Heart left ventricle (tissue), 16 donors: ENCODE results near the gene FAM117B. TPM values are rescaled to one million over a fixed set of nuclear protein-coding genes. Genes with fewer than 3 reads are reported as not detected.
A peak's percentile ranks its signal among the peaks of the same experiment; 100 is the strongest.

Source experiments
- ATAC-seq, 4 donors: fragments of 200-7000 bp; cut with Tn5 transposase; one replicate each; pipeline ENCODE4 v1.9.1; 2020 to 2022; ENCODE audit warnings: moderate library complexity in 4 of 4, mild to moderate bottlenecking in 3 of 4, moderate number of reproducible peaks in 1 of 4
- DNase-seq, 5 donors: peaks; one replicate each; pipeline ENCODE4 v3.0.0-alpha.2; 2020
- H3K27ac ChIP-seq, 12 donors: fragments of 200-600 bp; sonication (generic) in 4 of 12; one replicate each; pipeline versions ENCODE4 v1.5.0 to v1.8.0; 2016 to 2022; ENCODE audit warnings: mild to moderate bottlenecking in 2 of 12
- H3K27me3 ChIP-seq, 9 donors: fragments of 200-600 bp; sonication (generic) in 2 of 9; one replicate each; pipeline versions ENCODE4 v1.5.1 to v1.8.0; 2016 to 2022; ENCODE audit warnings: mild to moderate bottlenecking in 3 of 9
- H3K36me3 ChIP-seq, 9 donors: fragments of 200-600 bp; sonication (generic) in 2 of 9; one replicate each; pipeline versions ENCODE4 v1.5.0 to v1.8.0; 2018 to 2022; ENCODE audit warnings: mild to moderate bottlenecking in 2 of 9
- H3K4me1 ChIP-seq, 12 donors: fragments of 200-600 bp; sonication (generic) in 4 of 12; one replicate each; pipeline versions ENCODE4 v1.5.0 to v1.8.0; 2016 to 2022; ENCODE audit warnings: mild to moderate bottlenecking in 3 of 12
- H3K4me3 ChIP-seq, 12 donors: fragments of 200-600 bp; sonication (generic) in 4 of 12; one replicate each; pipeline versions ENCODE4 v1.5.0 to v1.8.0; 2017 to 2022; ENCODE audit warnings: mild to moderate bottlenecking in 9 of 12, moderate library complexity in 4 of 12
- H3K9me3 ChIP-seq, 12 donors: fragments of 200-600 bp; sonication (generic) in 4 of 12; one replicate each; pipeline versions ENCODE4 v1.5.0 to v1.8.0; 2016 to 2022; ENCODE audit warnings: mild to moderate bottlenecking in 1 of 12
- POLR2A ChIP-seq, 2 donors: fragments of 450-650 bp; IDR thresholded peaks; one replicate each; pipeline ENCODE4 v1.6.1; 2017; ENCODE audit warnings: antibody characterized with exemption in 2 of 2, mild to moderate bottlenecking in 2 of 2, moderate library complexity in 2 of 2
- whole genome bisulfite sequencing, 4 donors: extraction: QIAGEN DNeasy Blood & Tissue Kit in 2 of 4; methylation state at CpG; one replicate each; pipeline versions ENCODE4 v1.1.5 to v1.1.7; 2013 to 2018; 5-methylcytosine and 5-hydroxymethylcytosine counted together
- intact Hi-C, 10 donors: fragments of 100-400 bp; cut with DNase I; formaldehyde crosslinking; loops; one replicate each; pipeline versions ENCODE4 v1.11.1 to v1.14.2; 2022
- polyA plus RNA-seq, 2 donors: library from polyadenylated mRNA; stranded (reverse); fragments of 200-250 nt; gene quantifications; one replicate each; pipeline ENCODE4 v1.2.3, GENCODE V29; 2013
- total RNA-seq, 9 donors: library from RNA; depleted of rRNA in 2 of 9; stranded (reverse); fragments of >200 nt in 2 of 9; fragmentation: NEBNext Ultra II Directional in 3 of 9; extraction: Animal tissue kit (Norgen Biotek cat#: 25700) in 3 of 9; gene quantifications; one replicate each; pipeline versions ENCODE4 v1.1.0 to v1.2.4, GENCODE V29; 2016 to 2023
- TF ChIP-seq, protein P1 (sequence below), 12 donors: fragments of 200-600 bp; sonication (generic) in 4 of 12; IDR thresholded peaks; one replicate each; pipeline versions ENCODE4 v1.5.0 to v1.8.0; 2018 to 2022; ENCODE audit warnings: antibody characterized with exemption in 12 of 12, mild to moderate bottlenecking in 5 of 12
- donor health status: ischemic (EF 13 %, LVEDD 7.1; RV severe dilation, severe dysfunction).
- donor health status: healthy with polysubstance abuse.
- donor health status: DM: no; HTN: yes; CAD: no.
- donor health status: DM: no; HTN: no; CAD: no.
- donor health status: ischemic (EF 25% LVEDD 6.9; RV normal size, moderate dysfunction).
- donor health status: ischemic (EF 25% LVEDD 5.7; RV mildly dilated, moderate dysfunction).
- donor health status: healthy.
- donor health status: DM: yes; HTN: yes; CAD: no.
- donor health status: ischemic (EF 35%, LVEDD 5.7; RV mildly dilated, moderate dysfunction).
- donor health status: nonischemic (EF 11% LVEDD 7.7; RV severe dilation, severe dysfunction).
- donor health status: DM: yes; HTN: yes; CAD: no.
- donor health status: PGD.
- donor health status: ischemic (EF 29% LVEDD 5.4; RV normal size, mild dysfunction).
- donor health status: nonischemic (EF 23%, LVEDD 6.1; RV moderate dilation, normal function).

FAM117B gene
- total and polyA plus RNA-seq, 11 donors: 0.68 to 6.1 (median 2.1) TPM

DNA sequence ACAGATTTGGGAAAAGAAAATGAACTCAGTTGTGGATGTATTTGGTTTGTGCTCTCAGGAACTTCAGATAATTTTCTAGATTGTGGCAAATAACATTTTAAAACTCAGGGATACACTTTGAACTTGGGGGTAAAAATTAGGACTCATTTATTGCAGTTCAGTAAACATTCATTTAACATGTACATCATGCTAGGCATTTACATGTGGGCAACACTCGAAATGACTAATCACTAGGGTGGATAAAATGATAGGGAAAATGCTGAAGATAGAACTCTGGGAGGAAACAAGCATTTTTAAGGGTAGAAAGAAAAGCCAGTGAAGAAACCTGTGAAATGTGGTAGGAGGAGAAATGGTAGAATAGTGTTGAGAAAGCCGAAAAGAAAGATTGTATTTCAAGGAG lies 7.8 kb downstream of the FAM117B start:
- intact Hi-C loops: no loop called here
- Histone ChIP-seq H3K36me3 (no peaks in the 10 kb centered on the region), H3K27me3 (no peaks in the 10 kb centered on the region), H3K27ac (peak overlapping the region in 3 of 12 donors; percentile 13 to 73 (median 31)), H3K4me3 (no peak overlapping the region), H3K9me3 (no peaks in the 10 kb centered on the region), H3K4me1 (peaks cover 0 to 36% (median 7%) of the 10 kb centered on the region in 12 donors)
- DNase-seq: no peak
- WGBS, 4 donors: 59 to 75% (median 71%) methylated on average over 2 of the region's 2 CpGs
- ATAC-seq: no peak
- TF ChIP-seq, protein P1, sequence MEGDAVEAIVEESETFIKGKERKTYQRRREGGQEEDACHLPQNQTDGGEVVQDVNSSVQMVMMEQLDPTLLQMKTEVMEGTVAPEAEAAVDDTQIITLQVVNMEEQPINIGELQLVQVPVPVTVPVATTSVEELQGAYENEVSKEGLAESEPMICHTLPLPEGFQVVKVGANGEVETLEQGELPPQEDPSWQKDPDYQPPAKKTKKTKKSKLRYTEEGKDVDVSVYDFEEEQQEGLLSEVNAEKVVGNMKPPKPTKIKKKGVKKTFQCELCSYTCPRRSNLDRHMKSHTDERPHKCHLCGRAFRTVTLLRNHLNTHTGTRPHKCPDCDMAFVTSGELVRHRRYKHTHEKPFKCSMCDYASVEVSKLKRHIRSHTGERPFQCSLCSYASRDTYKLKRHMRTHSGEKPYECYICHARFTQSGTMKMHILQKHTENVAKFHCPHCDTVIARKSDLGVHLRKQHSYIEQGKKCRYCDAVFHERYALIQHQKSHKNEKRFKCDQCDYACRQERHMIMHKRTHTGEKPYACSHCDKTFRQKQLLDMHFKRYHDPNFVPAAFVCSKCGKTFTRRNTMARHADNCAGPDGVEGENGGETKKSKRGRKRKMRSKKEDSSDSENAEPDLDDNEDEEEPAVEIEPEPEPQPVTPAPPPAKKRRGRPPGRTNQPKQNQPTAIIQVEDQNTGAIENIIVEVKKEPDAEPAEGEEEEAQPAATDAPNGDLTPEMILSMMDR (IDR thresholded peaks at IDR 0.05): no peak
- no peak for TF ChIP-seq POLR2A (IDR thresholded peaks at IDR 0.05)

DNA sequence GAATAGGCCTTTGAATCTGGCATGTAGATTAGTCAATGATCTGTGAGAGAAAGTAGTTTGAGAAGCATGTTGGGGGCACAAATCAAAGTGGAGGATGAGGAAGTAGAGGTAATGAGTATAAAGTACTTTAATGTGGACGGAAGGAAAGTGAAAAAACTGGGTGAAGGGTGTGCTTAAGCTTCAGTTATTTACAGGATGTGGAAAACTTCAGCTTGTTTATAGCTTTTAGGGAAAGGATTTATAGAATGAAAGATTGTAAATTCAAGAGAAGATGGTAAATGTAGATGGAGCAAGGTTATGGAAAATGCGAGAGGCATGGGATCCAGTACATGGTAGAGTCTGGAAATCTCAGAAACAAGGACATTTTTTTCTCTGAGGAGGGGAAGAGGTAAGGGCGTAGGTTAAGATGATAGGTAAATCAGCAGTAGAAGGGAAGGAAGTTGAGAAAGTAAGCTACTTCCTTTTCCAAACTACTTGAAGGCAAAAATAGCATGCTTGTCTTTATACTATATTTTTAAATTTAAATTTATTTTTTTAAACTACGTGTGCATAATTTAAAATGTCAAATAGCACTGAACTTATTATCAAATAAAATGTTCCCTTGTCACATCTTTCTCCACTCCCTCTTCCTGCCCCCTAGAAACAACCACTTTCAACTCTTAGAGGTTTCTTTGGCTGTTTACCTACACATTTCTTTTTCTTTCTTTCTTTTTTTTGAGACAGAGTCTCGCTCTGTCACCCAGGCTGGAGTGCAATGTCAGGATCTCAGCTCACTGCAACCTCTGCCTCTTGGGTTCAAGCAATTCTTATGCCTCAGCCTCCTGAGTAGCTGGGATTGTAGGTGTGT lies 8.5 kb downstream of the FAM117B start:
- ATAC-seq: no peak
- Histone ChIP-seq H3K9me3 (no peaks in the 10 kb centered on the region), H3K4me1 (peaks cover 0 to 41% (median 7%) of the 10 kb centered on the region in 12 donors), H3K36me3 (no peaks in the 10 kb centered on the region), H3K27ac (peak overlapping the region in 5 of 12 donors; percentile 13 to 73 (median 23)), H3K27me3 (no peaks in the 10 kb centered on the region), H3K4me3 (peak overlapping the region in 1 of 12 donors; percentile 0)
- TF ChIP-seq, protein P1 (IDR thresholded peaks at IDR 0.05): no peak
- no peak for TF ChIP-seq POLR2A (IDR thresholded peaks at IDR 0.05)
- DNase-seq: no peak
- 65 to 71% (median 66%) methylated on average over 5 of the region's 5 CpGs for WGBS, 4 donors
- intact Hi-C loops: no loop called here

DNA sequence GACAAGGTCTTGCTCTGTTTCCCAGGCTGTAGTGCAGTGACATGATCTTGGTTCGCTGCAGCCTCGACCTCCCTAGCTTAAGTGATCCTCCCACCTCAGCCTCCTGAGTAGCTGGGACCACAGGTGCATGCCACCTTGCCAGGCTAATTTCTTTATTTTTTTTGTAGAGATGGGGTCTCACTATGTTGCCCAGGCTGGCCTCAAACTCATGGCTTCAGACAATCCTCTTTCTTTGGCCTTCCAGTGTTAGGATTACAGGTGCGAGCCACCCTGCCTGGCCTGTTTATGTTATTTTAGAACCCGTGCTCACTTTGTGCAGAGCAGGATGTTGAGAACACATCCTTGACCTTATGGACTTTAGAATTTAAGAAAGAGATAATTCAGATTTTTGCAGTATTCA lies 17.4 kb downstream of the FAM117B start:
- no peaks in the 10 kb centered on the region for H3K36me3 ChIP-seq
- ATAC-seq: no peak
- no peak for DNase-seq
- no peak overlapping the region for H3K4me3 ChIP-seq
- H3K27me3 ChIP-seq: no peaks in the 10 kb centered on the region
- WGBS, 4 donors: 90 to 93% (median 92%) methylated on average over 4 of the region's 4 CpGs
- H3K9me3 ChIP-seq: no peaks in the 10 kb centered on the region
- H3K27ac ChIP-seq: no peak overlapping the region
- TF ChIP-seq, protein P1 (IDR thresholded peaks at IDR 0.05): no peak
- TF ChIP-seq POLR2A (IDR thresholded peaks at IDR 0.05): no peak
- peaks cover 0 to 29% (median 12%) of the 10 kb centered on the region in 12 donors for H3K4me1 ChIP-seq
- intact Hi-C loops: no loop called here

DNA sequence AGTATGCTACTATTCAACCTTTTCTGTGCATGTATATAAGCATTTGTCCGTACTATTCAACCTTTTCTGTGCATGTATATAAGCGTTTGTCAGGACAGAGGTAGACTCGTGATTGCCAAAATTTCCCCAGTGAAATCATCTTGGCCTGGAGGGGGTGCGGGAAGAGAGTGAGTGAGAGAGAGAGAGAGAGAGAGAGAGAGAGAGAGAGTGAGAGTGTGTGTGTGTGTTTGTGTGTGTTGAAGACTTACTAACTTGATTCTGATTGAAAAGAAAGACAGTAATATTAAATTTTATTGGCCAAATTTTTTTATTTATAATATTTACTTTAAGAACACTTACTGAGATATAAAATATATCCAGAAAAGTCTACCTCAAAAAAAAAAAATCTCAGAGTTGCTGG lies 19.1 kb downstream of the FAM117B start:
- TF ChIP-seq, protein P1 (IDR thresholded peaks at IDR 0.05): no peak
- no peak for TF ChIP-seq POLR2A (IDR thresholded peaks at IDR 0.05)
- no peak overlapping the region for H3K4me3 ChIP-seq
- no peak overlapping the region for H3K27ac ChIP-seq
- no peaks in the 10 kb centered on the region for H3K9me3 ChIP-seq
- no peaks in the 10 kb centered on the region for H3K27me3 ChIP-seq
- intact Hi-C loops: no loop called here
- DNase-seq (no peak), ATAC-seq (no peak)
- peaks cover 0 to 21% (median 10%) of the 10 kb centered on the region in 12 donors for H3K4me1 ChIP-seq
- H3K36me3 ChIP-seq: no peaks in the 10 kb centered on the region
- 74 to 82% (median 78%) methylated on average over 4 of the region's 4 CpGs for WGBS, 4 donors
